Muscle of leg (tissue), 11 donors: Measurements from ENCODE around the gene MFSD12. TPM values are rescaled to one million over a fixed set of nuclear protein-coding genes. Genes with fewer than 3 reads are reported as not detected.

Source experiments
- DNase-seq: peaks from one replicate; pipeline ENCODE4 v3.0.0; 2013
- H3K27ac ChIP-seq: one replicate; pipeline ENCODE4 v1.5.1; 2013; ENCODE audit warnings: mild to moderate bottlenecking, low read length, control low read depth
- H3K27me3 ChIP-seq: one replicate; pipeline ENCODE4 v1.6.1; 2013; ENCODE audit warnings: low read length; ENCODE audit not compliant: control insufficient read depth, insufficient read depth
- H3K36me3 ChIP-seq: one replicate; pipeline ENCODE4 v1.6.1; 2013; ENCODE audit warnings: low read length; ENCODE audit not compliant: control insufficient read depth, insufficient read depth
- H3K4me1 ChIP-seq: one replicate; pipeline ENCODE4 v1.6.1; 2013; ENCODE audit warnings: low read length; ENCODE audit not compliant: control insufficient read depth, insufficient read depth
- H3K4me3 ChIP-seq: one replicate; pipeline ENCODE4 v1.5.1; 2013; ENCODE audit warnings: low read length, control low read depth
- H3K9me3 ChIP-seq: replicated peaks from 2 replicates; pipeline ENCODE4 v1.6.1; 2013; ENCODE audit warnings: low read depth, low read length; ENCODE audit not compliant: control insufficient read depth
- WGBS: methylation state at CpG from one replicate; pipeline ENCODE4 v1.1.5; 2013; ENCODE audit warnings: missing lambda C conversion rate; ENCODE audit not compliant: insufficient coverage; 5-methylcytosine and 5-hydroxymethylcytosine counted together
- polyA plus RNA-seq, 8 donors: library from polyadenylated mRNA; unstranded; fragments of 120-200 nt; gene quantifications; one replicate each; pipeline versions ENCODE4 v1.2.1 to v1.2.3, GENCODE V29; 2013; ENCODE audit warnings: inconsistent platforms in 1 of 8, low replicate concordance in 1 of 8; ENCODE audit not compliant: insufficient read length in 8 of 8, insufficient read depth in 1 of 8
- total RNA-seq: library from RNA; stranded (reverse); fragments of 120-200 nt; gene quantifications from one replicate; pipeline ENCODE4 v1.2.4, GENCODE V29; 2013

Gene MFSD12
- total and polyA plus RNA-seq, 9 donors = 15.3 to 39.7 (median 27.6) TPM

GRCh38 chr19:3601021-3601420 is 43.6 kb upstream of the MFSD12 start:
- H3K27me3 ChIP-seq = peaks cover 15% of the 10 kb centered on the region
- WGBS = 75% methylated on average over 8 of the region's 12 CpGs
- no peak for DNase-seq
- no peak overlapping the region for H3K4me3 ChIP-seq
- H3K9me3 ChIP-seq = no peaks in the 10 kb centered on the region
- no peak overlapping the region for H3K27ac ChIP-seq
- H3K4me1 ChIP-seq = peaks cover 6% of the 10 kb centered on the region
- H3K36me3 ChIP-seq = no peaks in the 10 kb centered on the region

- Histone ChIP-seq H3K27ac (no peak overlapping the region), H3K4me3 (no peak overlapping the region), H3K4me1 (peaks cover 4% of the 10 kb centered on the region), H3K27me3 (peaks cover 5% of the 10 kb centered on the region), H3K9me3 (no peaks in the 10 kb centered on the region), H3K36me3 (no peaks in the 10 kb centered on the region)
- 86% methylated on average over 28 of the region's 28 CpGs for WGBS
- peak; percentile 0 for DNase-seq
Observed at GRCh38 chr19:3599776-3600187, 42.4 kb upstream of the MFSD12 start.

DNA sequence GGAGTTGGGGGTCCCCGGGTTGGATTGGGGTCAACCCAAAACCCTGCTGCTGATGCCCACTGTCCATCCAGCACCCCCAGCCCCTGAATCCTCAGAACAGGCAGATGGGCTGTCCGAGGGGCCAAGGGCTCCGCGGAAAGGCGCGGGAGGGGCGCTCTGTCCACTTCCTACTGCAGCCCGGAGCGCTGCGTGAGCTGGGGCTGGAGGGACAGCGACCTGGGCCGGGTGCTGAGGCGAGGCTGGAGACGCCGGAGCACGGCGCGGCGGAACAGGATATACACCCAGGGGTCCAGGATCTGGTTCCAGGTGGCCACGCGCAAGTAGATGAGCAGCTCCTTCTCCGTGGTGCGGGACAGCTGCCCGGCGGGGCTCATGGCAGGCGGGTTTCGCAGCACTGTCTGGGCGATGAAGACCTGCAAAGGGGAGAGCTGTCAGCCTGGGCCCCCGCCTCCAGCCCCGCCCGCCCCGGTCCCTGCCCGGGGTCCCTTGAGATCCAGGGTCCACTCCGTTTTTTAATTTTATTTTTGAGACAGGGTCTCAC is 38.2 kb upstream of the MFSD12 start:
- H3K27ac ChIP-seq = no peak overlapping the region
- H3K4me1 ChIP-seq = no peaks in the 10 kb centered on the region
- DNase-seq = no peak
- peaks cover 9% of the 10 kb centered on the region for H3K27me3 ChIP-seq
- H3K4me3 ChIP-seq = no peak overlapping the region
- no peaks in the 10 kb centered on the region for H3K36me3 ChIP-seq
- no peaks in the 10 kb centered on the region for H3K9me3 ChIP-seq
- WGBS = 65% methylated on average over 32 of the region's 34 CpGs

DNA sequence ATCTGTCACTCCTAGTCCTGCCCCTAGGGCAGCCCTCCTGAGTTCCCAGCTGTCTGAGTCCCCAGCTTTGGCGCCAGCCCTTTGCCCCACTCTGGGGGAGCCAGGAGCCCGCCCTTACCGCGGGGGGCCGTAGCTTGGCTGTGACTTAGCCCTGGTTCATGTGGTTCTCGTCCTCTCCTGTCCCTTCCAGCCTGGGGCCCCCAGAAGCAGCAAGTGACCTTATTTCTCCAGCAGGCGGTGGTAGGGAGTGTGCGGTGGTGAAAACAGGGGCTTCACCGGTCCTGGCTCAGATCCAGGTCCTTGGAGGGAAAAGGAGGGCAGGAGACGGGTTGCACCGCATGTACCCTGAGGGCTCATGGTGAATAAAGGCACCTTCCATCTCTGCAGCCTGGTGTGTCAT is 35.8 kb upstream of the MFSD12 start:
- H3K4me1 ChIP-seq = no peaks in the 10 kb centered on the region
- no peak overlapping the region for H3K4me3 ChIP-seq
- H3K9me3 ChIP-seq = no peaks in the 10 kb centered on the region
- H3K27ac ChIP-seq = no peak overlapping the region
- DNase-seq = no peak
- 21% methylated on average over 7 of the region's 11 CpGs for WGBS
- peaks cover 9% of the 10 kb centered on the region for H3K27me3 ChIP-seq
- H3K36me3 ChIP-seq = no peaks in the 10 kb centered on the region

DNA sequence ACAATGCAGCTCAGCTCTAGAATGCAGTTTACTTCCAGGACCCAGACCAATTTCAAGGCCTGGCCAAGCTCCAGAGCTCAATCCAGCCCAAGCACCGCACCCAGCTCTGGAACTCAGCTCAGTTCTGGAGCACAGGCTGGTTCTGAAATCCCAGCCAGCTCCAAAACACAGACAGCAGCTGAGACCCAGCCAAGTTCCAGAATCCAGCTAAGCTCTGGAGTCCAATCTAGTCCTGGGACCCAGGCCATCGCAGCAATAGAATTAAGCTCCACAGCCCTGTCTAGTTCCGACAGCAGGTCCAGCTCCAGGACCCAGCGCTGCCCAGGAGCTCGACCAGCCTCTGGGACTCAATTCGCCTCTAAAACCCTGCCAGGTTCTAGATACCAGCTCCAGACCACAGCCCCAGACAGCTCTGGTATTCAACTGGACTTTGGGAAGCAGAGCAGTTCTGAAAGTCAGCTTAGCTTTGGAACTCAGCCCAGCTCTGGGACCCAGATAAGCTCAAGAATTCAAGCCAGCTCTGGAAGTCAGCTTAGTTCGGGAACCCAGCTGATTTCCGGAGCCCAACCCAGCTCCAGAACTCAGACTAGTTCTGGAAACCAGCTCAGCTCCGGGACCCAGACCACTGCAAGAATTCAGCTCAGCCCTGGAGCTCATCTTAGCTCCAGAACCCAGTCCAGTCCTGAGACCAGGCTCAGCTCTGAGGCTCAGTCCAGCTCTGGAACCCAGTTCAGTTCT is 34.7 kb upstream of the MFSD12 start:
- no peak for DNase-seq
- H3K27me3 ChIP-seq = peaks cover 11% of the 10 kb centered on the region
- H3K36me3 ChIP-seq = no peaks in the 10 kb centered on the region
- no peak overlapping the region for H3K4me3 ChIP-seq
- no peaks in the 10 kb centered on the region for H3K9me3 ChIP-seq
- WGBS = 81% methylated on average over 9 of the region's 9 CpGs
- no peaks in the 10 kb centered on the region for H3K4me1 ChIP-seq
- H3K27ac ChIP-seq = no peak overlapping the region

DNA sequence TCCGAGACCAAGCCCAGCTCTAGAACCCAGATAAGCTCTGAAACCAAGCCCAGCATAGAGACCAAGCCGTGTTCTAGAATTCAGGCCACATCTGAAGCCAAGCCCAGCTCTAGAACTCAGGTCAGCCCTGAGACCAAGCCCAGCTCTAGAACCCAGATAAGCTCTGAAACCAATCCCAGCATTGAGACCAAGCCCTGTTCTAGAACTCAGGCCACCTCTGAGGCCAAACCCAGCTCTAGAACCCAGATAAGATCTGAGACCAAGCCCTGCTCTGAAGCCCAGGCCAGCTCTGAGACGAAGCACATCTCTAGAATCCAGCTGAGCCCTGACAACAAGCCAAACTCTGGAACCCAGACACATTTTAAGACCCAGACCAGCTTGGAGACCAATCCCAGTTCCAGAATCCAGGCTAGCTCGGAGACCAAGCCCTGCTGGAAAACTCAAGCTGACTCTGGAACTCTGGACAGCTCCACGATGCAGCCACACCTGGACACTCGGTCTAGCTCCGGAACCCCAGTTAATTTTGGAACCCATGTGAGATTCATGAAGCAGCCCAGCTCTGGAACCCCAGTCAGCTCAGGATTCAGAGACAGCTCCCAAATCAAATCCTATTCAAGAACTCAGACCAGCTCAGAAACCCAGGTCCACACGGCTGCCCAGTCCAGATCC is 33.7 kb upstream of the MFSD12 start:
- no peak overlapping the region for H3K27ac ChIP-seq
- no peaks in the 10 kb centered on the region for H3K9me3 ChIP-seq
- no peak overlapping the region for H3K4me3 ChIP-seq
- WGBS = 89% methylated on average over 8 of the region's 8 CpGs
- H3K27me3 ChIP-seq = peaks cover 20% of the 10 kb centered on the region
- no peak for DNase-seq
- H3K36me3 ChIP-seq = no peaks in the 10 kb centered on the region
- H3K4me1 ChIP-seq = no peaks in the 10 kb centered on the region

DNA sequence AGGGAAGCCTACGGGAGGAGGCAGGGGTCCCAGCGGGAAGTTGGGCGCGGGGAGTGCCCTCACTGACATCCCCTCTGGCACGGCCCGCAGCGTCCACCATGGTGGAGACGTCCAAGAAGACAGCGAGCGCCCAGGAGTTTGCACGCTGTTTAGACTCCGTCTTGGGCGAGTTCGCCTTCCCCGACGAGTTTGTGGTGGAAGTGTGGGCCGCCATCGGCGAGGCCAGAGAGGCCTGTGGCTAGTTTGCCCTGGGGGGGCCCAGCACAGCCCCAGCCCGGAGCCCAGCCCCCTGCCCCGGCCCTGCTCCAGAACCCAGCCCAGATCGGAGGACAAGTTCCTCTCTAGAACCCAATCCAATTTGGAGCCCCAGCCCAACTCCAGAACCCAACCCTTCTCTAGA is 32.6 kb upstream of the MFSD12 start:
- DNase-seq = no peak
- no peak overlapping the region for H3K4me3 ChIP-seq
- WGBS = 93% methylated on average over 22 of the region's 22 CpGs
- peaks cover 31% of the 10 kb centered on the region for H3K27me3 ChIP-seq
- peaks cover 5% of the 10 kb centered on the region for H3K4me1 ChIP-seq
- no peaks in the 10 kb centered on the region for H3K36me3 ChIP-seq
- H3K9me3 ChIP-seq = no peaks in the 10 kb centered on the region
- H3K27ac ChIP-seq = no peak overlapping the region

- no peak overlapping the region for H3K4me3 ChIP-seq
- peaks cover 33% of the 10 kb centered on the region for H3K27me3 ChIP-seq
- H3K4me1 ChIP-seq = peaks cover 5% of the 10 kb centered on the region
- no peaks in the 10 kb centered on the region for H3K36me3 ChIP-seq
- DNase-seq = no peak
- no peaks in the 10 kb centered on the region for H3K9me3 ChIP-seq
- no peak overlapping the region for H3K27ac ChIP-seq
- WGBS = 75% methylated on average over 6 of the region's 11 CpGs
Observed at GRCh38 chr19:3589439-3589838, 32.1 kb upstream of the MFSD12 start.

GRCh38 chr19:3586707-3587346 is 29.4 kb upstream of the MFSD12 start:
- DNase-seq = peak; percentile 7
- Histone ChIP-seq H3K27ac (no peak overlapping the region), H3K4me3 (no peak overlapping the region), H3K27me3 (peaks cover 36% of the 10 kb centered on the region), H3K4me1 (peaks cover 5% of the 10 kb centered on the region), H3K9me3 (no peaks in the 10 kb centered on the region), H3K36me3 (no peaks in the 10 kb centered on the region)
- 47% methylated on average over 27 of the region's 31 CpGs for WGBS

DNA sequence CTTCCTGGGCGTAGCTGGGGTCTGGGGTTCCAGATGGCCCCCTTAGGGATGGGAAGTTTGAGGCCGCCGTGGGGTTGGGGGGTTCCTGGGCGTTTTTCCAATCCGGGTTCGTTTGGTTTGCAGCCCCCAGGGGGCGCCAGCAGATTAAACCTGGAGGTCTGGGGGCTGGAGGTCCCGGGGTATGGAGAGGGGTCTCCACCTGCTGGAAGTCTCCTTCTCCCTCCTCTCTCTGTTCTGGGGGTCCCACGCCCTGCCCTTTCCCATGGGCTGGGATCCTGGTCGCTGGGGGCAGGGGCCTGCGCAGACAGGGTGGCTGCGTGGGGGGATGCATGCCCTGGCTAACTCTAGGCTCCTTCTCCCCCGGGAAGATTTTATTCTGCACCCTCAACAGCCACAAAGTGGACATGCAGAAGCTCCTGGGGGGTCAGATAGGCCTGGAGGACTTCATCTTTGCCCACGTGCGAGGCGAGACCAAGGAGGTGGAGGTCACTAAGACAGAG is 28.8 kb upstream of the MFSD12 start:
- Histone ChIP-seq H3K4me3 (peak overlapping the region; percentile 8), H3K9me3 (no peaks in the 10 kb centered on the region), H3K4me1 (peaks cover 5% of the 10 kb centered on the region), H3K27me3 (peaks cover 36% of the 10 kb centered on the region), H3K27ac (no peak overlapping the region), H3K36me3 (no peaks in the 10 kb centered on the region)
- WGBS = 39% methylated on average over 4 of the region's 16 CpGs
- no peak for DNase-seq
